ENCODE measurements around the gene THSD7B. TPM values are rescaled to one million over a fixed set of nuclear protein-coding genes. Genes with fewer than 3 reads are reported as not detected.
A peak's percentile ranks its signal among the peaks of the same experiment; 100 is the strongest.

THSD7B gene
- total and polyA plus RNA-seq, 10 of the 15 experiments (the other 5 are each of a cell fraction or from before 2014, with no cell fraction given), result 0.03 to 0.56 (median 0.28) TPM

DNA sequence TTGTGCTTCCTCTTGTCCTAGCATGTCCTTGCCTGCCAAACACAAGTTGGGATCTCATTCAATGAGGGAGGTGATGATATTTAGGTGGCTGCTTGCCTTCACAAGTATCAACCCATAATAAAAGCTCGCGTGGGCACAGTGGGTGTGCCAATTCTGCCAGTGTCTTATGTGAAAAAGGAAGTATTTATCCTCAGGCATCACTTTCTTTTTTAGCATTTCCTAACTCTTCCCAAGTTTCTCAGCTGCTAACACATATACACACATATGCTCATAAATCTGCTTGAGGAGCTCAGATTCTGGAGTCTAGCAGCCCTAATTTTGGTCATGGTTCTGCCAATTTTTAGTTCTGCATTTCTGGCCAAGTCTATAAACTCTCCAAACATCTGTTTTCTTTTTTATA, 879.4 kb downstream of the THSD7B start (continued):
- TF ChIP-seq BHLHE40 (IDR thresholded peaks at IDR 0.05; ENCODE audit: borderline replicate concordance in 1 of 2, low read depth in 2 of 2, low read length in 1 of 2), result no peak
- no peak for TF ChIP-seq SIN3A (IDR thresholded peaks at IDR 0.05; ENCODE audit: low read depth, low read length)
- TF ChIP-seq PKNOX1 (IDR thresholded peaks at IDR 0.05), result no peak

- in situ Hi-C loops (cut with MboI) (no loop called here), intact Hi-C loops (cut with micrococcal nuclease; ENCODE audit: unreplicated experiment) (no loop called here)
- ChIA-PET POLR2A (no interaction called here), CTCF (no interaction called here), SMC1A (ENCODE audit: uncharacterized antibody, unreplicated experiment) (interaction anchor here (0.9 to 1.6 kb wide), 2 partner anchors 30 to 188 kb away, joined by 3 read pairs; no protein-coding TSS in a partner anchor), RAD21 (ENCODE audit: unreplicated experiment) (no interaction called here)
- H3K79me2 ChIP-seq (ENCODE audit: control insufficient read depth, insufficient read depth, low read length), result no peaks in the 10 kb centered on the region
- H3K4me1 ChIP-seq (ENCODE audit: control insufficient read depth, insufficient read depth, low read length), result no peaks in the 10 kb centered on the region
- DNase-seq (ENCODE audit: low read depth, low spot score), result no peak
- no peak overlapping the region for H3K27ac ChIP-seq (ENCODE audit: control insufficient read depth, insufficient read depth)
- no peak overlapping the region for H2AFZ ChIP-seq (ENCODE audit: control insufficient read depth, low read depth, low read length)
- no peaks in the 10 kb centered on the region for H3K36me3 ChIP-seq (ENCODE audit: control insufficient read depth in 2 of 2, insufficient read depth in 2 of 2, low read length in 1 of 2)
- no peaks in the 10 kb centered on the region for H3K27me3 ChIP-seq (replicated peaks in 1 of 2; ENCODE audit: control insufficient read depth in 2 of 2, insufficient read depth in 2 of 2, low read length in 1 of 2)
- H3K4me2 ChIP-seq (ENCODE audit: control insufficient read depth, insufficient read depth), result no peak overlapping the region
- BruUV-seq (replicated peaks), result no TSS peak
- peak; percentile 20; the same call in 1 of the 3 replicates for ATAC-seq
- no peak overlapping the region for H3K9ac ChIP-seq (ENCODE audit: control insufficient read depth, insufficient read depth, low read length)
- H4K20me1 ChIP-seq (ENCODE audit: control insufficient read depth, insufficient read depth), result no peaks in the 10 kb centered on the region
- FAIRE-seq, result no peak
- 4% methylated on average over 2 of the region's 2 CpGs for WGBS (ENCODE audit: insufficient coverage, insufficient replicate concordance, low lambda C conversion rate, missing lambda C conversion rate)
- no peaks in the 10 kb centered on the region for H3K9me3 ChIP-seq (replicated peaks; ENCODE audit: control insufficient read depth, insufficient read depth, low read length)
- no peak overlapping the region for H3K4me3 ChIP-seq
- TF ChIP-seq, protein P1, sequence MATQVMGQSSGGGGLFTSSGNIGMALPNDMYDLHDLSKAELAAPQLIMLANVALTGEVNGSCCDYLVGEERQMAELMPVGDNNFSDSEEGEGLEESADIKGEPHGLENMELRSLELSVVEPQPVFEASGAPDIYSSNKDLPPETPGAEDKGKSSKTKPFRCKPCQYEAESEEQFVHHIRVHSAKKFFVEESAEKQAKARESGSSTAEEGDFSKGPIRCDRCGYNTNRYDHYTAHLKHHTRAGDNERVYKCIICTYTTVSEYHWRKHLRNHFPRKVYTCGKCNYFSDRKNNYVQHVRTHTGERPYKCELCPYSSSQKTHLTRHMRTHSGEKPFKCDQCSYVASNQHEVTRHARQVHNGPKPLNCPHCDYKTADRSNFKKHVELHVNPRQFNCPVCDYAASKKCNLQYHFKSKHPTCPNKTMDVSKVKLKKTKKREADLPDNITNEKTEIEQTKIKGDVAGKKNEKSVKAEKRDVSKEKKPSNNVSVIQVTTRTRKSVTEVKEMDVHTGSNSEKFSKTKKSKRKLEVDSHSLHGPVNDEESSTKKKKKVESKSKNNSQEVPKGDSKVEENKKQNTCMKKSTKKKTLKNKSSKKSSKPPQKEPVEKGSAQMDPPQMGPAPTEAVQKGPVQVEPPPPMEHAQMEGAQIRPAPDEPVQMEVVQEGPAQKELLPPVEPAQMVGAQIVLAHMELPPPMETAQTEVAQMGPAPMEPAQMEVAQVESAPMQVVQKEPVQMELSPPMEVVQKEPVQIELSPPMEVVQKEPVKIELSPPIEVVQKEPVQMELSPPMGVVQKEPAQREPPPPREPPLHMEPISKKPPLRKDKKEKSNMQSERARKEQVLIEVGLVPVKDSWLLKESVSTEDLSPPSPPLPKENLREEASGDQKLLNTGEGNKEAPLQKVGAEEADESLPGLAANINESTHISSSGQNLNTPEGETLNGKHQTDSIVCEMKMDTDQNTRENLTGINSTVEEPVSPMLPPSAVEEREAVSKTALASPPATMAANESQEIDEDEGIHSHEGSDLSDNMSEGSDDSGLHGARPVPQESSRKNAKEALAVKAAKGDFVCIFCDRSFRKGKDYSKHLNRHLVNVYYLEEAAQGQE (IDR thresholded peaks at IDR 0.05; ENCODE audit: low read depth, low read length), result no peak
- no peak for TF ChIP-seq STAT3 (IDR thresholded peaks at IDR 0.05; ENCODE audit: low read depth, low read length)
- no peak for TF ChIP-seq BACH1 (IDR thresholded peaks at IDR 0.05; ENCODE audit: borderline replicate concordance)
- TF ChIP-seq HSF1 (IDR thresholded peaks at IDR 0.05; ENCODE audit: low read depth, low read length), result no peak
- no peak for TF ChIP-seq DPF2 (IDR thresholded peaks at IDR 0.05)
- TF ChIP-seq, protein P2, sequence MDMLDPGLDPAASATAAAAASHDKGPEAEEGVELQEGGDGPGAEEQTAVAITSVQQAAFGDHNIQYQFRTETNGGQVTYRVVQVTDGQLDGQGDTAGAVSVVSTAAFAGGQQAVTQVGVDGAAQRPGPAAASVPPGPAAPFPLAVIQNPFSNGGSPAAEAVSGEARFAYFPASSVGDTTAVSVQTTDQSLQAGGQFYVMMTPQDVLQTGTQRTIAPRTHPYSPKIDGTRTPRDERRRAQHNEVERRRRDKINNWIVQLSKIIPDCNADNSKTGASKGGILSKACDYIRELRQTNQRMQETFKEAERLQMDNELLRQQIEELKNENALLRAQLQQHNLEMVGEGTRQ (IDR thresholded peaks at IDR 0.05; ENCODE audit: borderline replicate concordance, low read depth, low read length), result no peak
- no peak for TF ChIP-seq YY1 (IDR thresholded peaks at IDR 0.05; ENCODE audit: low read depth, low read length)
- no peak for TF ChIP-seq ATF2 (IDR thresholded peaks at IDR 0.05; ENCODE audit: low read length)
- TF ChIP-seq FOXM1 (IDR thresholded peaks at IDR 0.05; ENCODE audit: low read depth, low read length), result no peak
- no peak for TF ChIP-seq HDAC6 (IDR thresholded peaks at IDR 0.05; ENCODE audit: unreplicated experiment)
- no peak for TF ChIP-seq CHD2 (IDR thresholded peaks at IDR 0.05; ENCODE audit: borderline replicate concordance, low read depth, low read length)
Measured at GRCh38 chr2:137654046-137654445, 888.7 kb downstream of the THSD7B start.
